Measurements from ENCODE around the gene AGTRAP.

DNA sequence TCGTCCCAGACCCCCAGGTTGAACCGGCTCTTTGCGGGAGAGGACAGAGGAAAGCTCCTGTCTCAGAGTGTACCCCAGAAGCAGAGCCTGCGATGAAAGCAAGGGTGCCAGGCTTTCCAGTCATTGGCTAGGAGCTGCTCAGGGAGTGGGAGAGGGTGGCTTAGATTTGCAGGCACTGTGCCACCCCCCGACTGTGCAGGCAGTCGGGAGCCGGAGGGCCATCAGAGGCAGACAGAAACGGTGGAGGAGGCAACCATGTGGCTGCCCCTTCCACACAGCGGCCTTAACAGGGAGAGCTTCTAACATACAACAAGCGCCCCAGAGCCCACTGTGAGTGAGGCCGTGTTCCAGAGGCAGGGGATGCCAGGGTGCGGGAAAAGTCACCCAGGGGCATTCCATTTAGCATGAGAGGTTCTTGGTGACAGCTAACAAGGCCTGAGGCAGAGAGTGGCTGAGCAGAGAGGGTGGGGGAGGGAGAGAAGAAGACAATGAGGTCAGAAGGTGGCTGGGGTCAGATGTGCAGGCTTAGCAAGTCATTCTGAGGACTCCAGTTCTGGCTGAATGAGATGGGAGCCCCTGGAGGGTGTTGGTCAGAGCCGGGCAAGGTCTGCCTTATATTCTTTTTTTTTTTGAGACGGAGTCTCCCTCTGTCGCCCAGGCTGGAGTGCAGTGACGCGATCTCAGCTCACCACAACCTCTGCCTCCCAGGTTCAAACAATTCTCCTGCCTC is 16.6 kb downstream of the AGTRAP start:
- no peak for TF ChIP-seq MAFK (IDR thresholded peaks at IDR 0.05; ENCODE audit: low read depth, low read length)
- TF ChIP-seq CTCF (conservative IDR thresholded peaks at IDR 0.05; ENCODE audit: low read depth, low read length): no peak
- TF ChIP-seq POLR2A (IDR thresholded peaks at IDR 0.05; ENCODE audit: low read depth, low read length): no peak
- no peak for TF ChIP-seq BHLHE40 (IDR thresholded peaks at IDR 0.05; ENCODE audit: low read depth, low read length)
- no peak for TF ChIP-seq MXI1 (IDR thresholded peaks at IDR 0.05; ENCODE audit: borderline replicate concordance, low read depth, low read length)
- TF ChIP-seq RFX5 (IDR thresholded peaks at IDR 0.05; ENCODE audit: low read depth, low read length): no peak
- no peak for TF ChIP-seq USF2 (IDR thresholded peaks at IDR 0.05; ENCODE audit: low read depth, low read length)

Measured in IMR-90 (cell line).